Psoas muscle (tissue), 8 donors: ENCODE results near the gene DNAL1. TPM values are rescaled to one million over a fixed set of nuclear protein-coding genes. Genes with fewer than 3 reads are reported as not detected.
A peak's percentile ranks its signal among the peaks of the same experiment; 100 is the strongest.

Experiments
- ATAC-seq, 4 donors: fragments of 200-7000 bp; cut with Tn5 transposase; one replicate each; pipeline ENCODE4 v1.9.1; 2020; ENCODE audit warnings: moderate library complexity in 3 of 4, mild to moderate bottlenecking in 2 of 4
- DNase-seq, 2 donors: peaks; one replicate each; pipeline ENCODE4 v3.0.0-alpha.2; 2020
- H3K27ac ChIP-seq: fragments of 200-600 bp; one replicate; pipeline ENCODE4 v1.8.0; 2022
- H3K27me3 ChIP-seq, 3 donors: fragments of 200-600 bp in 1 of 3; one replicate each; pipeline versions ENCODE4 v1.6.1 to v1.8.0; 2013 to 2022; ENCODE audit warnings: low read length in 2 of 3, mild to moderate bottlenecking in 2 of 3, moderate library complexity in 1 of 3; ENCODE audit not compliant: insufficient read depth in 3 of 3
- H3K36me3 ChIP-seq, 2 donors: fragments of 200-600 bp in 1 of 2; one replicate each; pipeline versions ENCODE4 v1.6.1 to v1.8.0; 2013 to 2022; ENCODE audit warnings: low read depth in 1 of 2, mild to moderate bottlenecking in 1 of 2, moderate library complexity in 1 of 2; ENCODE audit not compliant: insufficient read depth in 1 of 2
- H3K4me1 ChIP-seq: fragments of 200-600 bp; one replicate; pipeline ENCODE4 v1.8.0; 2022
- H3K4me3 ChIP-seq: fragments of 200-600 bp; one replicate; pipeline ENCODE4 v1.8.0; 2022; ENCODE audit warnings: mild to moderate bottlenecking
- H3K9me3 ChIP-seq: fragments of 200-600 bp; one replicate; pipeline ENCODE4 v1.8.0; 2022
- WGBS, 3 donors: extraction: QIAGEN DNeasy Blood & Tissue Kit; methylation state at CpG; one replicate each; pipeline versions ENCODE4 v1.1.6 to v1.1.7; 2013; 5-methylcytosine and 5-hydroxymethylcytosine counted together
- intact Hi-C, 2 donors: fragments of 100-400 bp; cut with DNase I; formaldehyde crosslinking; loops; one replicate each; pipeline versions ENCODE4 v1.11.0 to v1.14.2; 2022
- polyA plus RNA-seq, 3 donors: library from polyadenylated mRNA; stranded (reverse); fragments of 200-250 nt; gene quantifications; one replicate each; pipeline ENCODE4 v1.2.3, GENCODE V29; 2013
- total RNA-seq, 4 donors: library from RNA; stranded (reverse); fragmentation: NEBNext Ultra II Directional in 2 of 4; extraction: Animal tissue kit (Norgen Biotek cat#: 25700) in 2 of 4; gene quantifications; one replicate each; pipeline versions ENCODE4 v1.2.1 to v1.2.4, GENCODE V29; 2021 to 2023
- TF ChIP-seq, protein P1 (sequence below): fragments of 200-600 bp; IDR thresholded peaks from one replicate; pipeline ENCODE4 v1.8.0; 2022; ENCODE audit warnings: antibody characterized with exemption
- donor health status: healthy with polysubstance abuse.
- donor health status: DM: no; HTN: no; CAD: no; lungs with moderate emphysema.
- donor health status: Bipolar disorder and iron deficiency.
- donor health status: healthy.
- donor health status: DM: yes; HTN: yes; CAD: no.
- donor health status: DM: no; HTN: no; CAD: no.
- donor health status: DM: no; HTN: no; CAD: no.
- donor health status: DM: yes; HTN: yes; CAD: no.

DNAL1 gene
- total and polyA plus RNA-seq, 7 donors, result 4.3 to 20.0 (median 6.4) TPM

- H3K4me1 ChIP-seq, result peaks cover 22% of the 10 kb centered on the region
- TF ChIP-seq, protein P1, sequence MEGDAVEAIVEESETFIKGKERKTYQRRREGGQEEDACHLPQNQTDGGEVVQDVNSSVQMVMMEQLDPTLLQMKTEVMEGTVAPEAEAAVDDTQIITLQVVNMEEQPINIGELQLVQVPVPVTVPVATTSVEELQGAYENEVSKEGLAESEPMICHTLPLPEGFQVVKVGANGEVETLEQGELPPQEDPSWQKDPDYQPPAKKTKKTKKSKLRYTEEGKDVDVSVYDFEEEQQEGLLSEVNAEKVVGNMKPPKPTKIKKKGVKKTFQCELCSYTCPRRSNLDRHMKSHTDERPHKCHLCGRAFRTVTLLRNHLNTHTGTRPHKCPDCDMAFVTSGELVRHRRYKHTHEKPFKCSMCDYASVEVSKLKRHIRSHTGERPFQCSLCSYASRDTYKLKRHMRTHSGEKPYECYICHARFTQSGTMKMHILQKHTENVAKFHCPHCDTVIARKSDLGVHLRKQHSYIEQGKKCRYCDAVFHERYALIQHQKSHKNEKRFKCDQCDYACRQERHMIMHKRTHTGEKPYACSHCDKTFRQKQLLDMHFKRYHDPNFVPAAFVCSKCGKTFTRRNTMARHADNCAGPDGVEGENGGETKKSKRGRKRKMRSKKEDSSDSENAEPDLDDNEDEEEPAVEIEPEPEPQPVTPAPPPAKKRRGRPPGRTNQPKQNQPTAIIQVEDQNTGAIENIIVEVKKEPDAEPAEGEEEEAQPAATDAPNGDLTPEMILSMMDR, result no peak
- ATAC-seq, result no peak
Observed at GRCh38 chr14:73714656-73715081, 69.9 kb downstream of the DNAL1 start.

GRCh38 chr14:73715707-73716106, 70.9 kb downstream of the DNAL1 start:
- DNase-seq (no peak), ATAC-seq (no peak)
- H3K4me1 ChIP-seq, result peaks cover 22% of the 10 kb centered on the region
- TF ChIP-seq, protein P1, result no peak
- no peak overlapping the region for H3K27ac ChIP-seq
- intact Hi-C loops, result no loop called here
- H3K4me3 ChIP-seq, result no peak overlapping the region
- H3K9me3 ChIP-seq, result no peaks in the 10 kb centered on the region
- H3K36me3 ChIP-seq, result peaks cover 4 to 55% of the 10 kb centered on the region in 2 donors
- 75 to 89% (median 77%) methylated on average over 4 of the region's 4 CpGs for WGBS, 3 donors
- no peaks in the 10 kb centered on the region for H3K27me3 ChIP-seq

More at GRCh38 chr14:73714656-73715081, 69.9 kb downstream of the DNAL1 start:
- 50 to 52% (median 52%) methylated on average over 7 of the region's 7 CpGs for WGBS, 3 donors
- intact Hi-C loops, result loop anchor here in 1 of 2 donors (5.0 kb wide), 1 partner anchor 72 kb away; the partner anchor contains the start of gene DNAL1
- Histone ChIP-seq H3K36me3 (peaks cover 4 to 44% of the 10 kb centered on the region in 2 donors), H3K27ac (peak overlapping the region; percentile 85), H3K9me3 (no peaks in the 10 kb centered on the region), H3K4me3 (peak overlapping the region; percentile 79), H3K27me3 (no peaks in the 10 kb centered on the region)
- no peak for DNase-seq

DNA sequence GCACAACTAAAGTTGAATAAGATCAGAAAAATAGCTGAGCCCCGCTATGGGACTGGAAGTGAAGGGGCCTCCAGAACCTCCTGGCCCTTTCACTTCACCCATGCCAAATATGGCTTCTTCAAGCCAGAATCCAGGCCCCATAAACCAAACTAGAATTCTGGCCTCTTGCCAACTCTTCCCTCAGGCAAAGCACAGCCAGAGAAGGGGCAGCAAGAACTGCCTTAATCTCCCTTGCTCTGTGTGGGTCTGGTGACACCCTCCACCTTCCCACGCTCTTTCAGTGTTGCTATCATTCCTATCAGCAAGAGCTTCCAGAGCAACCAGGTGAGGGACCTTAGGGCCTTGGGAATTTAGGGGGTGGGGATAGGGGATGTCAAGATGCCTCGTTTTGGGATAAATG, 72.5 kb downstream of the DNAL1 start:
- H3K27me3 ChIP-seq, result no peaks in the 10 kb centered on the region
- 72 to 78% (median 78%) methylated on average over 3 of the region's 3 CpGs for WGBS, 3 donors
- peaks cover 12 to 70% of the 10 kb centered on the region in 2 donors for H3K36me3 ChIP-seq
- H3K9me3 ChIP-seq, result no peaks in the 10 kb centered on the region
- TF ChIP-seq, protein P1, result no peak
- intact Hi-C loops, result no loop called here
- peak overlapping the region; percentile 62 for H3K27ac ChIP-seq
- peaks cover 21% of the 10 kb centered on the region for H3K4me1 ChIP-seq
- DNase-seq, result no peak
- ATAC-seq, result no peak
- H3K4me3 ChIP-seq, result no peak overlapping the region

GRCh38 chr14:73717711-73718417, 73.1 kb downstream of the DNAL1 start:
- TF ChIP-seq, protein P1, result no peak
- WGBS, 3 donors, result 67 to 78% (median 68%) methylated on average over 20 of the region's 20 CpGs
- ATAC-seq (no peak), DNase-seq (no peak)
- H3K9me3 ChIP-seq, result no peaks in the 10 kb centered on the region
- intact Hi-C loops, result no loop called here
- no peak overlapping the region for H3K4me3 ChIP-seq
- H3K27ac ChIP-seq, result peak overlapping the region; percentile 62
- peaks cover 20% of the 10 kb centered on the region for H3K4me1 ChIP-seq
- H3K27me3 ChIP-seq, result no peaks in the 10 kb centered on the region
- H3K36me3 ChIP-seq, result peaks cover 12 to 76% of the 10 kb centered on the region in 2 donors
